DMS 273 (cell line): ENCODE data around the gene RGPD3.
"Not testable (repeated sequence)": the region's sequence is repeated elsewhere in the genome, so short reads cannot be mapped to it uniquely, and the experiment has no call there.

Experiments used
- DNase-seq: peaks from one replicate; lab custom pipeline; 2025; ENCODE audit not compliant: unreplicated experiment; lab: John Stamatoyannopoulos, UW

RGPD3 gene

DNA sequence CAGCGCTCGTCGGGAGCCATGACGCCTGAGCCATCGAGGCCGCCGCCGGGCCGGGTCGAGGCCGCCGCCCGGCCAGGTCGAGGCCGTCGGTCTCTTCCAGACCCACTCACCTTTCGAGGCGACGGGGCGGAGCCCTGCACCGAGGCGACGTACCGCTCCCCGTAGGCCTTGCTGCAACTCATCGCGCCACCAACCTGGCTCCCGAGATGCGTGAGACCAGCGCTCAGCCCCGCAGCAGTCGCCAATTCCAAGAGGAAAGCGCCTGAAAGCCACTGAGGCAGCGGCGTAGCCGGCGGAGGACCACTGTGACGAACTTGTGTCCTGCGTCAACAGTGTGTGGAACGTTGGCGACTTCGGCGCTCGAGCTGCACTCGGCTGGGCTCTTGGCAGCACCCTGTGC, at the start of gene RGPD3:
RGPD3 (minus strand) TSS at position 307 of the 400 bp plus-strand sequence; CDS start at position 182, 125 bp downstream.
- DNase-seq: not testable (repeated sequence)

DNA sequence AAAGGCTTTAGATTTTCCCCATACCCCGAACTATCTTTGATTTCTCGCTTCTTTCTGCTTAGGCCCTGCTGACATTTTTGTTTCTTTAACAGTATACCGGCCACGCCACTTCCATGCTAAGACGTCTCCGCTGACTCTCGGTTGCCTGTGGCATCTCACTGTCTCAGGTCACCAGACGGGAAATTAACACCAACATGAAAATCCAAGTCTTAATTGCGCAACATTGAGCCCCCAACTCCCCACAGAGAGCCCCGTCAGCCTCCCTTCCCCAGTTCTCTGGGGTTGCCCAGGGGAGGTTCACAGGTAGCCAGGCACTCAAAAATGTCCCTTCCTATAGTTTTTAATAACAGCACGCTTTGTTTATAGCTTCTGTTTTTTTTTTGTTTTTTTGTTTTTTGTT, 49.1 kb upstream of the RGPD3 start:
- DNase-seq: no peak

GRCh38 chr2:106516864-106517263, 48.7 kb upstream of the RGPD3 start:
- no peak for DNase-seq

DNA sequence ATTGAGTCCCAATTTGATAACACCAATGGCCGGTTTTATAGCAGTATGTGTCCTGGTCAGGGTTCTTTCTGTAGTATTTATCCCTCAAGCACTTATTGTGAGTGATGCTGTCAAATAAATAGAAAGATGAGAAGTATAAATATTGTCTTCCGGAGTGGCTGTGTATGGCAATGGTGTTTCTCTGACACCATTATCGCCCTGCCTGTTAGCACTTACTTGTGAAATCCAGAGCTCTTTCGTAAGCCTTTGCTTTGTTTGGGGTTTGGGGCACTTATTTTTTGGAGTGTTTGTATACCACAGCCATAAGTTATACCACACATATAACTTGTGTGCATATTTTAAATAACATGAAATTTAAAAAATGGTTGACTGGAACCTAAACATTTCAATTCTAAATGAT, 48.2 kb upstream of the RGPD3 start:
- DNase-seq: no peak

GRCh38 chr2:106514827-106515226, 46.6 kb upstream of the RGPD3 start:
- not testable (repeated sequence) for DNase-seq

DNA sequence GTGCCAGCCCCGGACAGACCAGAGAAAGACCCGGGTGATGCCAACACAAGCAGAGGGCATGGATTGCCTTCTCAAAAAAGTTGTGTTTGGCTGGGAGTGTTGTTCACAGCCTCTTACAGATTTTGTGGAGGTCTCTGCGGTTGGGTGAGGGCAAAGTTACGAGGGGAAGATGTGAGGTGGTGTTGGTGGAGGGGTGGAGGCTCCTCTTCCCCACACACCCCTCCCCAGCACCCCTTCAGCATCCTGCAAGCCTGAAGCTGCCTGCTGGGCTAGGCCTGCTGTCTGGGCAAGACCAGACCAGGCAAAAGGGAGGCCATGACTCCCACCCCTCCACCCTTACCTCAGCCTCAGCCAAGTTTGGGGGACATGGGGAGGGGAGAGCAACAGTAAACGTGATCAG, 45.2 kb upstream of the RGPD3 start:
- not testable (repeated sequence) for DNase-seq

- not testable (repeated sequence) for DNase-seq
These were observed 43.7 kb upstream of the RGPD3 start for GRCh38 chr2:106511934-106512333.

DNA sequence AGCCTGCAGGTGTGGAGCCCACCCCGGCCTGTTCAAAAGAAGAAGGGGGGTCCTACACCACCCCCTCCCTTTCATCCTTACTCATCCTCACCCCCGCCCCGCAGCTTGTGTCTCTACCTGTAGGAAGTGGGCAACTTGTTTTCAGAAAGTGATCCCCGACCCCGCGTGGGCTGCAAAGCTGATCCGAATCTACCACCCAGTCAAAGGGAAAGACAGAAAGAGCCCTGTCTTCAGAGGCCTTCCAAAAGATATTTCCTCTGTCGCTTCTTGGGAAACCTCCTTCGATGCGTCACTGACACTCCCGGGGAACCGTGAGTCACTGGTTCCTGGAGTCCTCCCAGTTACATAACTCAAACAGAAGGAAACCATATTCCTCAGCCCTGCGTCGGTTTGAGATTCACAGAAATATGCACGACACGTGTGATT, 43.3 kb upstream of the RGPD3 start:
- not testable (repeated sequence) for DNase-seq

- DNase-seq: not testable (repeated sequence)
These were observed 42.6 kb upstream of the RGPD3 start for GRCh38 chr2:106510791-106511190.

DNA sequence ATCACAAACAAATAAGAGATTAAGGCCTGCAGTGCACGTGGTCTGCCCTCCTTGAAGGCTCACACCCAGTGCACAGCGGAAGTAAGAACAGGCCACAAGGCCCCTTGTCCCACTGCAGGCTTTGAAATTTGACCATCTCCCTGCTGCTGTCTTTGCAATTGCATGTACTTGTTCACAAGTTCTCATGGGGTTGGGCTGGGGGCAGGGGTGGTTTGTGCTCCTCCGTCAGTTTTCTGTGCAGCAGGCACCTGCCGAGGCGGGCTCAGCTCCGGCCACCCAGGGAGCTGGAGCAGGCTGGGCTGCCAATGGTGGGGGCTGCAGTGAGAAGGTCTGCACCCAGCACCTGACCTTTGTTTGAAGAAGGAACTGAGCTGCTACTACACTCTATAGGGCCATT, 41.2 kb upstream of the RGPD3 start:
- DNase-seq: not testable (repeated sequence)

DNA sequence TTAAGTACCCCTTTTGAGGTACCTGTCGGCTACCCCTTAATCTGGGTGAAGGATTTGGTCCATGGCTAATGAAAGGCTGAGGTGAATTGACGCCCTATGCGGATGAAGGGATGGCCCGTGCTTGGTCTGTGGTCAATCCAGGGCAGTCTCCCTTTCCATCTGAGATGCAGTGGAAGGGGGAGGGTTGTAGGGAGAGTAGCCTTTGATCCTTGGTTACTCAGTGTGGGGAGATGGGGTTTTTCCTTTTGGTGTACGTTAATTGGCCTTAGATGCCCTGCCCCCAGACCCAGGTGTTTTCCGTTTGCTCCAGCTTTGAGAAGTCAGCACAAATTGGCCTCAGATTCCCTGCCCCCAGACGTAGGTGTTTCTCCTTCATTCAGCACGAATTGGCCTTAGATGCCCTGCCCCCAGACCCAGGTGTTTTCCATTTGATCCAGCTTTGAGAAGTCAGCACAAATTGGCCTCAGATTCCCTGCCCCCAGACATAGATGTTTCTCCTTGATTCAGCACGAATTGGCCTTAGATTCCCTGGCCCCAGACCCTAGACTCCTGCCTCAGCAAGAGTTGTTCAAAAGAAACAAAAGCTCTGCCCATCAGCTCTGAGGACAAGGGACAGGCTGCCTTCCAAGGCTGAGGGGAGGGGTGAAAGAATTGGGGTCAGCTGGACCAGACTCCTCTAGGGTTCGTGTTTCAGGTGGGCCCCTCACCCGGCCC, 40.6 kb upstream of the RGPD3 start:
- DNase-seq: not testable (repeated sequence)

- DNase-seq: not testable (repeated sequence)
These were observed 37.9 kb upstream of the RGPD3 start for GRCh38 chr2:106506002-106506687.

DNA sequence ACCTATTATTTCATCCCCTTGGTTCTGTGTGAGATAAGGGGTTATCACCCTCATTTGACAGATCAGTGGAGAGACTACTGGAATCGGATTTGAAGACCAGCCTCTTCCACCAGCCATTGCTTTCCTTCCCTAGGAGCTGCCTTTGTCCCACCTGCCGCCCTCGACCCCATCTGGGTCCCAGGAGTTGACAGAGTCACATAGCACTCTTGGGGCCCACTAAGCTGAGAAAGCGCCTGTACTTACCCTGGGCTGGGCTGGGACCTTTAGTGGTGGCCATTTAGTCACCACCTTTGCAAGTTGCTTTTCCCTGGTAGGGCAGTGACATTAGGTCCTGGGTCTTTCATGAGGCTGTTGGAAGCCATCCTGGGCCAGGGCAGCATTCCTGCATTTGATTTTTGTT, 36.6 kb upstream of the RGPD3 start:
- not testable (repeated sequence) for DNase-seq

GRCh38 chr2:106504192-106504591, 36.0 kb upstream of the RGPD3 start:
- DNase-seq: not testable (repeated sequence)

DNA sequence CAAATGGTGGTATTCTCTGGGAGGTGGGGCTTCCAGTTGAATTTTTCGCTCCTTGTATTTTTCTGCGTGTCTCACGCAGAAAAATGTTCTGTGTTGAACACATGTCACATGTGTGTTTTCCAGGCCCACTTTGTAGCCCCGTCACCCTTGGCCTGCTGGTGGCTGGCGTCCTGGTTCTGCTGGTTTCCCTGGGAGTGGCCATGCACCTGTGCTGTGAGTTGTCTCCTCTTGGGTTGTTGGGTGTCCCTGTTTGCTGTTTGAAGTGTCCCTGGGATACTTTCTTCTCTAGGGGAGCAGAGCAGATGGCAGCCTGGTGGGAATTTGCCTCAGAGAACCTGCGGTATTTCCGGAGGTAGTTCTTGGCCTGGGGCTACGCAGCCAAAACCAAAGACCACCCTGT, 34.1 kb upstream of the RGPD3 start:
- DNase-seq: not testable (repeated sequence)

DNA sequence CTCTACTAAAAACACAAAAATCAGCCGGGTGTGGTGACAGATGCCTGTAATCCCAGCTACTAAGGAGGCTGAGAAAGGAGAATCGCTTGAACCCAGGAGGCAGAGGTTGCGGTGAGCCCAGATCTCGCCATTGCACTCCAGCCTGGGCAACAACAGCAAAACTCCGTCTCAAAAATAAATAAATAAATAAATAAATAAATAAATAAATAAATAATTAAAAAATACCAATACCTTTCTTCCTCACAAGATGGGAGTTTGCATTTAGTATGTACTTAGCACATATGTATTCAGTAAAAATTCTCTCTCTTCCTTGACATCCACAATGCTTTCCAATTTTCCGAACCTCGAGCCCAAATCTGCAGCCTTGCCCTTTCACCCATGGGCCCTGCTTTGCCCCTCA, 32.1 kb upstream of the RGPD3 start:
- DNase-seq: not testable (repeated sequence)

DNA sequence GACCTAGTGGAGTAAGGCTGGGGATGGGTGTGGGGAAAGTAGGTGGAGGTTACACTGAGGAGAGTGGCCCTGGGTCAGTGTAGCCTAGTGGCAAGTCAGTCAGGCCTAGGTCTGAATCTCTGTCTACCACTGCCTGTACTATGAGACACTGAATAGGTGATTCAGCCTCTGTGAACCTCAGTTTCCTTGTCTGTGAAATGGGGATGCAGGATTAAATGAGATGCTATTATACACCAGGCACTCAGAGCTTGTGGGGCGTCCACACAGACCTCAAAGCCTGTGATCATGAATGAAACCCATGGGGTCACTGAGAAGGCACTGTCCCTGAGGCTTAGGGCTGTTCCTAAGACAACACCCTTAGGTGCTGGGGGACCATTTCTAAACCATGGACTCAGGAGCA, 30.3 kb upstream of the RGPD3 start:
- not testable (repeated sequence) for DNase-seq

GRCh38 chr2:106492913-106493312, 24.7 kb upstream of the RGPD3 start:
- not testable (repeated sequence) for DNase-seq

GRCh38 chr2:106492399-106492798, 24.2 kb upstream of the RGPD3 start:
- peak; percentile 62 for DNase-seq

DNA sequence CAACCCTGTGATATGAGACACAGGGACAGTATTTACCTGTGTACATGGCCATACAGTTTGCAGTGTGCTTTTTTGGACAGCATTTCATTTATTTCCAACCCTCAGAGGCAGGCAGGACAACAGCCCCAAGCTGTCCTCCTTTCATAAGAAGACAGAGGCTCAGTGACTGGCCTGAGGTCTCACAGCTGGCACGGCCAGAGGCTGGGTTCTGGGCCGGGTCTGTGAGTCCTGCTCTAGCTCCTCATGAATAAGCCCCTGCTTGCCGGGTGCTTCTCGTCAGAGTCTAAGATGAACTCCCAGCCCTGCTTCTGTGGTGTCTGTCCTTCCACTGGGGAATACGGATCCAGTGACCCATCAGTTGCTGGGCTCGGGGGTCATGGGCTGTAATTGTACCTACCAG, 21.5 kb upstream of the RGPD3 start:
- not testable (repeated sequence) for DNase-seq

DNA sequence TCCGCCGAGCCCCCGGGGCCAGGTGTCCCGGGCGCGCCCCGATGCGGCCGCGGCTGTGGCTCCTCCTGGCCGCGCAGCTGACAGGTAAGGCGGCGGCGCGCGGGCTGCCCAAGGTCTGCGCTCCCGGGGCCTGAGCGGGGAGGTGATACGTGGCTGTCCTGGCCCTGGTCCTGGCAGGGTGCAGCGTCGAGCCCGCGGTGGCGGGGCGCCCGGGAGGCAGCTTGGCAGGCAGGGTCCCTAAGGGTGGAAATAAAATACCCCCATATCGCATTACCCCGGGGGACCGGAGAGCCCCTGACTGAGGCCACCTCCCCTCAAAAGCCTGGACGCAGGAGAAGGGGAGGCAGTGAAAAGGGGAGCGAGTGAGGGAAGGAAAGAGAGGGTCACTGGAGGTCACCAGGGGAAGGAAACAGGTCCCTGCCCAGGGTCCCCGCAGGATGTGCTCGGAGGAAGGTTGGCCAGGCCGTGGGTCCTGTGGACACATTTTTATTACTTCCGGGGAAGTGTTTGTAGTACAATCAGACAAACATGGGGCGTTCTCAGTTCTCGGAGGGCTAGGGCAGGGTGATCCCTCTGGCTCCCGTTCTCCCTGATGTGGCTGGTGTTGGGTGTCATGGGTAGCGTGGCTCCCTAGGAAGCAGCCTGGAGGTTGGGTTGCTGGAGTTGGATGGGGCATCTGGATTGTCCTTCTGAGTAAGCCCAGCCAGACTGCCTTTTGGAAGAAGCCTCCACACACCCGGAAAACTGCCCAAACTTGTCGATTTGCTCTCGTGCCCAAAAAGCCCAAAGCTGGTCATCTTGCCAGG, 19.4 kb upstream of the RGPD3 start:
- DNase-seq: peak; percentile 7
